ENCODE data around the gene SLPI. TPM values are rescaled to one million over a fixed set of nuclear protein-coding genes. Genes with fewer than 3 reads are reported as not detected.

SLPI gene
- polyA plus RNA-seq, 3 donors: 19.9 to 109 (median 77.8) TPM

DNA sequence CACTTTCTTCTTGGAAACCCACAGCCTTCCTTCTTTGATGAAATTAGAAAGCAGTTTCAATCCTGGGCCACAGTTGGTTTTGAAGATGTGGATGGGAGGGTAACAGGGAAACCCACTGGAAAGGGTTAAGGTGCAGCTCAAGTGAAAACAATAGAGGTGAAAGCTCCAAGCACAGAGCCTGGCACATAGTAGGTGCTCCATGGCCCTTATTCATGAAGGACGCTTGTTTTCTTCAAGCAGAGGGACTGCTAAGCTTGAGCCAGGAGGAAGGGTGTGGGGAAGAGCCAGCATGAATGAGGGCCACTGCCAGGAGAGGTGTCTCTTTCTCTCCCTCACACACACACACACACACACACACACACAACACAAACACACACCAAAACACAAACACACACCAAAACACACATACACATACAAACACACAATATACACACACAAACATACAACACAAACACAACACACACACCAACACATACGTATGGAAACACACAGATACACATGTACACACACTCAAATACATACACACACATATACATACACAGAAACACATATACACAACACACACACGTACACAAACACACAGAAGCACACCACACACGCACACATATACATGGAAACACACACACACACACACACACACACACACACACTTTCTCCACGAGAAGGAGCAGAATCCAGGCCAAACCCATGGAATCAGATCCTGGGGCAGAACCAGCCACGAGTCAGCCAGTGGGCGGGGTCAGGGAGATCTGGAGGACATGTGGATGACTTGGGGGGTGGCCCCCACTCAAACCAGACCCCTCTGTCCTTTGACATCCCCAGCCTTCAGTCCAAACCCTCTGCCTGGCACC lies 28.6 kb upstream of the SLPI start:
- WGBS, 3 donors: 65 to 70% (median 70%) methylated on average over 7 of the region's 7 CpGs

DNA sequence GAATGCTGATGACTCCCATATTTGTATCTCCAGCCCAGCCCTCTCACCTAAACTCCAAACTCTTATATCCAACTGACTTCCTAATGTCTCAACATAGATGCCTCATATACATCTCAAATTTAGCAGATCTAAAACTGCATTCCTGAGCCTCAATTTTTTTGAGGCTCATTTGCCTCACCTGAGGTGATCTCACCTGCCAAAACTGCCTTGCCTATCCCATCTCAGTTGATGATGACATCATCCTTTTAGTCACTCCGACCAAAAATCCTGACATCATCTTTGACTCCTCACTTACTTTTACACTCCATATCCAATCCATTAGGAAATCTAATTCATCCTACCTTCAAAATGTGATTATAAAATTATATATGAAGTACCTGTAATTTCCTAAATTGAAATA lies 25.6 kb upstream of the SLPI start:
- H3K27ac ChIP-seq (ENCODE audit: low read depth, low read length): no peak overlapping the region
- WGBS, 3 donors: 70 to 82% (median 72%) methylated on average over 1 of the region's 1 CpG

More for the DNA sequence above, 28.6 kb upstream of the SLPI start:
- H3K27ac ChIP-seq (ENCODE audit: low read depth, low read length): no peak overlapping the region

DNA sequence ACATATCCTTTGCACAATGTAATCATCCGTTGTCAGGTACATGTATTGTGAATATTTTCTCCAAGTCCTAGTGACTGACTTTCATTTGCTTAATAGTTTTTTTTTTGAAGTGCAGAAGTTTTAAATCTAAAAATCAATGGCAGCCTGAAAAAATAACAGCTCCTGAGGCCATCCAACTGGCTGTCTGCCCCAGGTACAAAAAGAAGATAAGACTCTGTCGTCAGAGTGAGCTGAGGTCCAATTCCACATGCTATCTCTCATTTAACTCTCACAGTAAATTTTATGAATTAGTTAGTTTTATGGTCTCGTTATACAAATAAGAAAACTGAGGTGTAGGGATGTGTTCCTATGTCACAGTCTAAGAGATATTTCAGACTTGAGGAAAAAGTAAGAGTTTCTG lies 21.0 kb upstream of the SLPI start:
- 29 to 76% (median 74%) methylated on average over 3 of the region's 3 CpGs for WGBS, 3 donors

DNA sequence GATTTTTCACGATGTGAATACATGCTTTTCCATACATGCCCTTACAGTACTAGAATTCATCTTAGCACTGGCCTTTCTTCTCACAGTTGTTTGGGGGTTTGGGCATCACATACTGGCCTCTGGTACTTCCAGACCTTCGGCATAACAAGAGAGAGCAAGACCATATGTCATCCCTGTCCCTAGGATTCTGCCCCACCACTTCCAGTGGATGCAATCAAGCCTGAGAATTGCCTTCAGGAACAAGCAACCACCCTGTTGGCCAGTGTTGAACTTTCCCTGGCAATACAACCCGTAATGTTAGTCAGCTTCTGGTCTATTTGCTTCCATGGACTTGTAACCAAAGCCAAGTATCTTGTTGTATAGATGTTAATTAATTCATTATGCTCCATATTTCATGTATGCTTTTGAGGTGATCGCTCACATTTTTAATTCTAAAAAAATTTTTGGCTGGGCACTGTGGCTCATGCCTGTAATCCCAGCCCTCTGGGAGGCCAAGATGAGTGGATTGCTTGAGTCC lies 15.4 kb upstream of the SLPI start:
- H3K27ac ChIP-seq (ENCODE audit: low read depth, low read length): no peak overlapping the region
- WGBS, 3 donors: 80 to 87% (median 81%) methylated on average over 4 of the region's 4 CpGs

More for the DNA sequence above, 21.0 kb upstream of the SLPI start:
- no peak overlapping the region for H3K27ac ChIP-seq (ENCODE audit: low read depth, low read length)

DNA sequence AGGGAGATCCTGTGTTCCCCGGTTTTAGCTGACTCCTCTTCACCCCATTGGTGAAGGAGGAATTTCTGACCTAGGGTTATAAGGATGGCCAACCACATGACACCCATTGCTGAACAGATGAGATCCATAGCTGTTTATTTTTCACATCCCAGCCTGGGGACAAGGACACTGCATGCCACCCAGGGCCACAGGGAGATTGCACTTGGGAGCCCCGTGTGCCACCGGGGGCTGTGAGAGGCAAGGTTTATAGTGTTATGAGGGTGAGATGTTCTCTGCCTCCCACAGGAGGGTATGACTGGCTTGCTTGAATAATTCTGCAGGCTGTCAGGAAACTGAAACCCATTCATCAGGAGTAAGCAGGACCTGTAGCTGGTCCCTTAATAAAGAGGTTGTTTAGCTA lies 14.7 kb upstream of the SLPI start:
- H3K27ac ChIP-seq (ENCODE audit: low read depth, low read length): no peak overlapping the region
- WGBS, 3 donors: 63 to 80% (median 78%) methylated on average over 3 of the region's 3 CpGs

DNA sequence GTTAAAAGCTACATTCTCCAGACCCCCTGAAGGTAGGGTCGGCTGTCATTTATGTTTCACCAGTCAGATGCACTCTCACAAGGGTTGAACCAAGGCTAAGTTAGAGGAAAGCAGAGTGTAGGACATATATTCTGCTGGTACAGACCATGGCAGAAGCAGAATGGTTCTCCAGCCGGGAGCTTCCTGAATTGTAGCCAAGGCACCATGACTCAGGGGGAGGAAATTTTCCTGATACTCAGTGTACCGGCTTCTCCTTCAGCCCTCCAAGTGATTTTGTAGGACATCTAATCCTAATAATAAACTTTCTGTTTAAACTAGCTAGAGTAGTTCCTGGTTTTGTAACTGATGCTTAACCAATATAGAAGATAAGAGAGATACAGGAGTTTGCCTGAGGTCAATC lies 14.2 kb upstream of the SLPI start:
- H3K27ac ChIP-seq (ENCODE audit: low read depth, low read length): no peak overlapping the region
- 71 to 74% (median 73%) methylated on average over 3 of the region's 3 CpGs for WGBS, 3 donors

DNA sequence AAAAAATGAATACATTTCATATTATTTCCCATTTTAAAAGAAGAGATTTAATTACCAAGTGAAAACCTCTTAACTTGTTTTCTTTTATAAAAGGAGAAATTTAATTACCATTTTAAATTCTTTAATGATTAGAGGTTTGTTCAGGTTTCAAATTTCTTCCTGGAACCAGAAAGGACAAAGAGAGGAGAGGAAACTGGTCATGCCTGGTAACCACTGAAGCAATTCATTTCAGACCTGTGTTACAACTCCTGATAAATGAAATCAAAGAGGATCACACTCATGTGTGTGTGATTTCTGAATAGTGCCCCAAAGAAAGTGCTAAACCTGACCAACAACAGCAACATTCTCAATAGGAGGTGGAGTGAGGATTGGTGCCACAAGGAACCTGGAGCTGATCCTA lies 12.6 kb upstream of the SLPI start:
- no peak overlapping the region for H3K27ac ChIP-seq (ENCODE audit: low read depth, low read length)

DNA sequence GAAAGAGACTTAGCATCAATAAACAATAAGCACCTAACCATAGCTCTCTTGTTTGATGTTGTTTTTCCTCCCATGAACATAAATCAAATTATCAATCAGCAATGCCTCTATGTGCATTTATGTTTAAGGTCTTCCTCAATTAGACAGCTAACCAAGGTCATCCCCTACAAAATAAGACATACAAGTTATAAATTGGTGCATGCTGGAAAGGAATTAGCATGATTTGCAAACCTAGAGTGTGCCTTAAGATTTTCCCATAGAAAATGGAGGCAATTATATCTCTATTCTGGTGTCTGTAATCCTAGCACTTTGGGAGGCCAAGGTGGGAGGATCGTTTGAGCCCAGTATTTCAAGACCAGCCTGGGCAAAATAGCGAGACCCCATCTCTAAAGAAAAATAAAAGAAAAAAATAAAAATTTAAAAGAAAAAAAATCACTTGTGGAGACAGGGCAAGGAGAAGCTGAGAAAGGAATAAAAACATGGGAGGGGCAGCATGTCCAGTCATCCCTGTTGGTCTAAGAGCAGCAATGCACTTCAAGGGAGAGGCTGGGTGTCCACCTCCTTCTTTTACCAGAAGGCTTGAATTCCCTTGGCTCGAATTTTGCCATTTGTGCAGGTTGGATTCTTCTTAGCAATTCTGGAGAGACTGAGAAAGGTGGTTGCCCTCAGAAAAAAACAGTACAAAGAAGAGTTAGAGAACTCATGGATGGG lies 9.3 kb upstream of the SLPI start:
- WGBS, 3 donors: 73 to 87% (median 77%) methylated on average over 3 of the region's 3 CpGs

DNA sequence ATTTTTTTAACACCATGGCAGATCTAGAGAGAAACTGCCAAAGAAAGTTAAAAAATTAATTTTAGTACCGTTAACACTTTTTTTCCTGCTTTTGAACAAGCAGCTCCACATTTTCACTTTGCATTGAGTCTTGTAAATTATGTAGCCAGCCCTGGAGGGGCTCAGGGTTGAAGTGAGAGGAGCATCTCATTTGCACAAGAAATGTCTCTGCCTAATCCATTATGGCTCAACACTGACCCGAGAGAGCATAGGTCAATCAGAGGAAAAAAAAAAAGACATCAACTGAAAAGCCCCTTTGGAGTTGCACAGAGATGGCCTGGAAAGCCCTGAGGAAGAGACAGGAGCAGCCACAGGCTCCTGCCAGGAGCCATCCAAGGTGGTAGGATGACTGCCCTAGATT lies 4.3 kb upstream of the SLPI start:
- 44 to 54% (median 47%) methylated on average over 2 of the region's 2 CpGs for WGBS, 3 donors
- no peak overlapping the region for H3K27ac ChIP-seq (ENCODE audit: low read depth, low read length)

More for the DNA sequence above, 9.3 kb upstream of the SLPI start:
- no peak overlapping the region for H3K27ac ChIP-seq (ENCODE audit: low read depth, low read length)

DNA sequence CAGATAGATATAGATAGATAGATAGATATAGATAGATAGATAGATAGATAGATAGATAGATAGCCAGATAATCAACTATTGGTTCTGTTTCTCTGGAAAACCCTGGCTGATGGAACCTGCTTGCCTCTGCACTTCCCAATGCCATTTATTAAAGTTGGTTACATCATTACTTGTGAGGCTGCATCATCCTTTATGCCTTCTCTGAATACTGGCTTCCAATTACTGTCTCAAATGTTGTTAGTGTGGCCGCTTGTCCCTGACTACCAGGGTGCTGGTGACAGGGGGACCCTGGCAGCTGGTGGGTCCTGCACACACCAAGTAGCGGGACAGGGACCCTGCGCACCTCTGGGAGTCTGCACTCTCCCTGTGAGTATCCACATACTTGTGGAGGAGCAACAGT lies 3.9 kb upstream of the SLPI start:
- WGBS, 3 donors: 93% methylated on average over 3 of the region's 3 CpGs
- H3K27ac ChIP-seq (ENCODE audit: low read depth, low read length): no peak overlapping the region

DNA sequence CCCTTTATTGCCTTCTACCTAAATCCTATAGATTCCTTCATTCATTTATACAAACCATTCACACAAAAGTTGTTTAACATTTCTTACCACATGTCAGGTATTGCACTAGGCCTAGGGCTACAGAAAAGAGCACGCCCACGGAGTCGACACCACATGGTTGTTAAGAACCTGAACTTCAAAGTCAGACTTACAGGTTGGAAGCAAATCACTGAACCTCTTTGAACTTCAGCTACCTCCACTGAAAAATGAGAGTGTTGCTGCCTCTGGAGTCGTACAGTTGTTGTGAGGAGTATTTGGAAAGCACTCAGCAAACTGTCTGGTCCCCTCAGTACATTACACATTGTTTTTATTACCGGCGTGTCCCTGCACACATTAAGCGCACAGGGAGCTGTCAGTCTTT lies 3.3 kb upstream of the SLPI start:
- 84 to 88% (median 88%) methylated on average over 7 of the region's 7 CpGs for WGBS, 3 donors
- no peak overlapping the region for H3K27ac ChIP-seq (ENCODE audit: low read depth, low read length)

DNA sequence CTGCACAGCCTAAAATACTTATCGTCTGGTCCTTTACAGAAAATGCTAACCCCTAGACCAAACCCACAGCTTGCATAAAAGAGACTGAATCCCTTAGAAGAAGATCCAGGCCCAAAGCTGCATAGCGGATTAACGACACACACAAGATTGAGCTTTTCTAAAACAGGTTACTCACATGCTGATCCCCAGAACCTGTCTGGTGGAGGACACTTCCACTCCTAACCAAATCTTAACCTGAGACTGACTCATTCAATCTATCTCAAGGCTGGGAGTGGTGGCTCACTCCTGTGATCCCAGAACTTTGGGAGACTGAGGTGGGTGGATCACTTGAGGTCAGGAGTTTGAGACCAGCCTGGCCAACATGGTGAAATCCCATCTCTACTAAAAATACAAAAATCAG lies 2.8 kb upstream of the SLPI start:
- no peak overlapping the region for H3K27ac ChIP-seq (ENCODE audit: low read depth, low read length)
- WGBS, 3 donors: 75 to 78% (median 76%) methylated on average over 3 of the region's 3 CpGs

DNA sequence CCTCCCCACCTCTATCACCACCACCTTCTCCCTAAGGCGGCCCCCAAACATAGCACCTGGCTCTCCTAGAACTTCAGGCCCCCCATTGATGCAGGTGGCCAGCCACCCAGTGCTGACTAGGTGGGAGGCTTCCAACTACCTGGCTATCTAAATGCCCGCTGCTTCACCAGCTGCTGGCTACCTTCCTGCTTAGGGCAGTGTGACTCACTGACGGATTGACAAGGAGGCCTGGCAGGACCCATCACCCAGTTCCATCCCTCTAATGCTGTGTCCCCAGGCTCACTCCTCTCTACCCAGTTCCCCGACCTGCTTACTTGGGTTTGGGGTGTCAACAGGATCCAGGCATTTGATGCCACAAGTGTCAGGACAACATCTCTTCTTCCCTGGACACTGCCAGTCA lies 1.1 kb downstream of the SLPI start:
- WGBS, 3 donors: 82 to 90% (median 88%) methylated on average over 4 of the region's 4 CpGs
- H3K27ac ChIP-seq (ENCODE audit: low read depth, low read length): no peak overlapping the region

DNA sequence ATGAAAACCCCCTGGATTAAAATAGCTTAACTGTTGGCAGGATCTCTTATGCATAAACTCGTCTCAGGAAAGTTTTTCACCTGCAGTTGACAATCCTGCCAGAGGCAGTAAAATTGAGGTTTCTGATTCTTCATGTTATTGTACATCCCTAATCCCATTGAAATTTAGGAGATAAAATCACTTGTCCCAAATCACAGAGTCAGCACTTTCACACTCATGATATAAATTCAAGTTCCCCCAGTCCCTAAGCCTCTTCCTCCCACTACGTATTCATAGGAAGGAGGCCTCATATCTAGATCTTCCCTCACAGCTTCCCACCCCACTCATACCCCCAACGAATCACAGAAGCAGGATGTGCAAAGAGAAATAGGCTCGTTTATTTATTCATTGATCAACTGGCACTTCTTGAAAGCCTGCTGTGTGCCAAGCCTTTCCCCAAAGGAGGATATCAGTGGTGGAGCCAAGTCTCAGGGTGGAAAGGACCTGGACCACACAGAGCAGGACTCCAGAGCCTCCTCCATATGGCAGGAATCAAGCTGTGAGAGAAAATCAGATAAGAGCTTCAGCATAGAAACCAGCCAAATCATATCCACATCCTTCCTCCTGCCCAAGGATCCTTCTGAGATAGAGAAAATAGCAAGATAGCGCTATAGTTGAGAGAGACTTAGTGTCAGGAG lies 2.3 kb downstream of the SLPI start:
- H3K27ac ChIP-seq (ENCODE audit: low read depth, low read length): no peak overlapping the region
- WGBS, 3 donors: 32 to 46% (median 38%) methylated on average over 5 of the region's 5 CpGs

DNA sequence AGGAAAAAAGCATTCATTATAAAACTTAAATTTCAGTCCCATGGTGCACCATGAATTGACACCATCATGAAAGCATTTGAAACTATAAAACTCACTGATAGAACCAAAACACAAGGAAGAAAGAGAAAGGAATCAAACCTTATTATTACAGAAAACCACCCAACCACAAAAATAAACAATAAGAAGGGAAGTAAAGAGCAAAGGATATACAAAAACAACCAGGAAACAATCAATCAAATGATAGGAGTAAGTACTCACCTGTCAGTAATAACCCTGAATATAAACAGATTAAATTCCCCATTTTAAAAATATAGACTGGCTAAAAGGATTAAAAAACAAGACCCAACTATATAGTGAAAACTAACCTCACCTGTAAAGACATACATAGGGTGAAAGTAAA lies 5.8 kb downstream of the SLPI start:
- H3K27ac ChIP-seq (ENCODE audit: low read depth, low read length): no peak overlapping the region

DNA sequence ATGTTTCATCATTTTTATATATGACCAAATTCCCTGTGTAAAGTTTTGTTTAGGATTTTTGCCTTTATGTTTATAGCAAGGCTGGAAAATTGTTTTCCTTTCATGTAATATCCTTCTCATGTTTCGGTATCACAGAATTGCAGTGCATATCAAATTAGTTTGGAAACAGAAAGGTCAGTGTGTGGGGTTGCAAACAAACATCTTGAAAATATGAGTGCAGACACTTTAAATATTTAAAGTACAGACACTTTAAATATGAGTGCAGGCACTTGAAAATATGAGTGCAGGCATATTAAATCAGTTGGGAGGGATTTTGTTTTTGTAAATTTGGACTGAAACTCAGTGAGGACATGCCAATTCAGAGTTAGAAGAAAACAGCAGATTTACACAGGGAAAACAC lies 6.5 kb downstream of the SLPI start:
- H3K27ac ChIP-seq (ENCODE audit: low read depth, low read length): no peak overlapping the region
- 38 to 70% (median 68%) methylated on average over 1 of the region's 1 CpG for WGBS, 3 donors

DNA sequence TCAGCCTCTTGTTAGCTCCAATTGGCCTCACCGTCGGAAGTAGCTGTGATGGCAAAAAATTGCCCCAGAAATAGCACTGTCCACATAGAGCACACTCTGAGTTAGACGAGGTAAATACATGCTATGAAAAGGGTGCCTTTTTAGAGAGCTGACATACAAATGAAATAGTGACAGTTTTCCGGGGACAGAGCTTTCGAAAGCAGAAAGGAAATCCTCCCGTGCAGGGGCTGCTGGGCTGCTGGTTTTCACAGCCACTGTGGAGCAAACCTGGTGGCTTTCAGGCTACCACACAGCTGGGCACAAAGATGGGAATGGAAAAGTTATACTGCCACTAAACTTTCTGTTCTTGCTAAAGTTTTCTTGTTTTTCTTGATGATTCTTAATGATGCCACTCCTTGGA lies 8.3 kb downstream of the SLPI start:
- WGBS, 3 donors: 28 to 39% (median 29%) methylated on average over 6 of the region's 6 CpGs
- no peak overlapping the region for H3K27ac ChIP-seq (ENCODE audit: low read depth, low read length)

DNA sequence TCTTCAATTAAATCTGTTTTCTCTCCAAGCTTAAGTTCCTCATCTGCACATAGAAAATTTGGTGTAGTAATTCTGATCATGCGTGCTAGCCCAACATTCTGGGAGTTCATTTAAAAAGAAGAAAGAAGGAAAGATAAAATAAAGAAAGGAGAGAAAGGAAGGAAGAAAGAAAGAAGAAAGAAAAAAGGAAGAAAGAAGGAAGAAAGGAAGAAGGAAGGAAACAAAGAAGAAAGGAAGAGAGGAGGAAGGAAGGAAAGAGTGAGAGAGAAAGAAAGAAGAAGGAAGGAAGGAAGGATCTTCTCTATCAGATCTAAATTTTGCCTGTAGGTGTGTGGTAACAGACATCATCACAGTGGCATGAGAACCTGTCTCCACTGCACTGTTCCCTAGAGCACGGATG lies 16.2 kb downstream of the SLPI start:
- 80 to 87% (median 86%) methylated on average over 2 of the region's 2 CpGs for WGBS, 3 donors
- H3K27ac ChIP-seq (ENCODE audit: low read depth, low read length): no peak overlapping the region

DNA sequence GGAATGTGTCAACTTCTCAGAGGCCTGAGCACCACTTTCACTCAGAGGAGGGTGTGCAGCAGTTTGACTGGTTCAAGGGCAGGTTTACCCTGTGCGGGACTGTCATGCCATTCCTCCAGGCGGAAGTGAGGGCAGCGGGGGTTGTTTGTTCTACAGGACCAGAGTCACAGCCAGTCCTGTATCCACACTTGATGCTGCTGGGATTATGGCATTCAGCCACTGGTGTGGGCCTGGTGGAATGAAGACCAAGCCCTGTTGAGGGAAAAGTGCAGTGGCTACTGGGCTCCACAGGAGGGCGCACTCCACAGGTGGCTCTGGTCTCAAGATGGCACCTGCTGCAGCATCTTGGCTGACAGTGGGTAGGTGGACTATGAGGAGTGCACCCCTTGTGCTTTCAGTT lies 18.4 kb downstream of the SLPI start:
- H3K27ac ChIP-seq (ENCODE audit: low read depth, low read length): no peak overlapping the region
- WGBS, 3 donors: 50 to 72% (median 70%) methylated on average over 4 of the region's 4 CpGs
